GM23338 (cell line): ENCODE measurements around the gene TNS1. TPM values are rescaled to one million over a fixed set of nuclear protein-coding genes. Genes with fewer than 3 reads are reported as not detected.

Source experiments
- ATAC-seq: fragments of 200-7000 bp; cut with Tn5 transposase; 3 replicates; pipeline ENCODE4 v1.9.1; 2020
- DNase-seq: peaks from one replicate; pipeline ENCODE4 v3.0.0-alpha.2; 2015; ENCODE audit warnings: low spot score
- H2AFZ ChIP-seq: fragments of 200-600 bp; sonication (generic); 2 replicates; pipeline ENCODE4 v1.8.0; 2016; ENCODE audit warnings: antibody characterized with exemption, mild to moderate bottlenecking, moderate library complexity
- H3F3A ChIP-seq: fragments of 200-600 bp; sonication (generic); replicated peaks from 2 replicates; pipeline ENCODE4 v1.8.0; 2017; ENCODE audit warnings: antibody characterized with exemption, mixed run types, low read depth
- H3K27ac ChIP-seq: fragments of 200-600 bp; sonication (generic); 2 replicates; pipeline ENCODE4 v1.6.1; 2016; ENCODE audit warnings: low read depth
- H3K27me3 ChIP-seq: fragments of 200-600 bp; sonication (generic); 2 replicates; pipeline ENCODE4 v1.8.0; 2016; ENCODE audit warnings: mild to moderate bottlenecking, mixed run types, moderate library complexity; ENCODE audit not compliant: insufficient read depth
- H3K36me3 ChIP-seq: fragments of 200-600 bp; sonication (generic); 2 replicates; pipeline ENCODE4 v1.8.0; 2016; ENCODE audit warnings: mild to moderate bottlenecking; ENCODE audit not compliant: insufficient read depth
- H3K4me1 ChIP-seq: fragments of 200-600 bp; sonication (generic); 2 replicates; pipeline ENCODE4 v1.8.0; 2016; ENCODE audit warnings: mild to moderate bottlenecking, moderate library complexity; ENCODE audit not compliant: insufficient read depth
- H3K4me2 ChIP-seq: fragments of 200-600 bp; sonication (generic); 2 replicates; pipeline ENCODE4 v1.7.1; 2017; ENCODE audit warnings: mixed run types
- H3K4me3 ChIP-seq: fragments of 200-600 bp; sonication (generic); 2 replicates; pipeline ENCODE4 v1.6.1; 2016; ENCODE audit warnings: mixed run types
- H3K79me2 ChIP-seq: fragments of 200-600 bp; sonication (generic); replicated peaks from 2 replicates; pipeline ENCODE4 v1.8.0; 2017; ENCODE audit warnings: mild to moderate bottlenecking; ENCODE audit not compliant: insufficient read depth
- H3K9me2 ChIP-seq: fragments of 200-600 bp; sonication (generic); 2 replicates; pipeline ENCODE4 v1.8.0; 2017; ENCODE audit not compliant: insufficient read depth
- H4K20me1 ChIP-seq: fragments of 200-600 bp; sonication (generic); replicated peaks from 2 replicates; pipeline ENCODE4 v1.8.0; 2017; ENCODE audit warnings: mild to moderate bottlenecking; ENCODE audit not compliant: insufficient read depth
- H3K27ac Mint-ChIP-seq: 2 replicates; pipeline ENCODE4 v1.8.0; 2020; ENCODE audit warnings: inconsistent platforms, mild to moderate bottlenecking, moderate library complexity, mixed read lengths
- H3K27me3 Mint-ChIP-seq: 3 replicates; pipeline ENCODE4 v1.8.0; 2022; ENCODE audit warnings: low read depth, mild to moderate bottlenecking, moderate library complexity, mixed read lengths, inconsistent platforms; ENCODE audit not compliant: insufficient read depth, poor library complexity
- H3K36me3 Mint-ChIP-seq: 3 replicates; pipeline ENCODE4 v1.8.0; 2021; ENCODE audit warnings: low read depth, mild to moderate bottlenecking, inconsistent platforms, moderate library complexity, mixed read lengths
- H3K4me1 Mint-ChIP-seq: 3 replicates; pipeline ENCODE4 v1.8.0; 2020; ENCODE audit warnings: mild to moderate bottlenecking, inconsistent platforms, mixed read lengths
- H3K4me3 Mint-ChIP-seq: 3 replicates; pipeline ENCODE4 v1.8.0; 2021; ENCODE audit warnings: moderate library complexity, mild to moderate bottlenecking, inconsistent platforms, mixed read lengths
- H3K9me3 Mint-ChIP-seq: 3 replicates; pipeline ENCODE4 v1.8.0; 2020; ENCODE audit warnings: moderate library complexity, mild to moderate bottlenecking, inconsistent platforms, mixed read lengths
- EZH2 ChIP-seq: fragments of 200-600 bp; sonication (generic); IDR thresholded peaks from one replicate; pipeline ENCODE4 v1.8.0; 2017; ENCODE audit warnings: antibody characterized with exemption, mild to moderate bottlenecking, low read depth; ENCODE audit not compliant: unreplicated experiment
- EZH2phosphoT487 ChIP-seq: fragments of 200-600 bp; sonication (generic); IDR thresholded peaks from one replicate; pipeline ENCODE4 v1.8.1; 2018; ENCODE audit warnings: antibody characterized with exemption; ENCODE audit not compliant: unreplicated experiment
- JUNB ChIP-seq: IDR thresholded peaks from one replicate; pipeline ENCODE4 v1.6.1; 2016; ENCODE audit warnings: antibody characterized with exemption; ENCODE audit not compliant: unreplicated experiment
- REST ChIP-seq: IDR thresholded peaks from one replicate; pipeline ENCODE4 v1.6.1; 2018; ENCODE audit warnings: antibody characterized with exemption; ENCODE audit not compliant: unreplicated experiment
- STAT1 ChIP-seq: IDR thresholded peaks from one replicate; pipeline ENCODE4 v1.6.1; 2016; ENCODE audit warnings: antibody characterized with exemption; ENCODE audit not compliant: unreplicated experiment
- polyA plus RNA-seq: library from polyadenylated mRNA; unstranded; fragments of >200 nt; fragmentation: Nextera tagmentation; extraction: Ambion mirVana; gene quantifications from 2 replicates; pipeline ENCODE4 v1.2.1, GENCODE V29; 2016
- total RNA-seq: library from RNA; depleted of rRNA; stranded (reverse); fragments of >200 nt; shearing (Covaris generic); gene quantifications from 2 replicates; pipeline ENCODE4 v1.2.3, GENCODE V29; 2014

The TNS1 gene
- total and polyA plus RNA-seq, 2 experiments from 2014 or later: 2.0 to 7.4 TPM

- no peaks in the 10 kb centered on the region for H3K79me2 ChIP-seq
- peaks cover 13% of the 10 kb centered on the region for H3K27me3 Mint-ChIP-seq
These were observed 11.9 kb downstream of the TNS1 start for GRCh38 chr2:217990791-217991465.

GRCh38 chr2:217990389-217990788 lies 12.4 kb downstream of the TNS1 start:
- peaks cover 32% of the 10 kb centered on the region for H3K4me1 Mint-ChIP-seq
- peaks cover 15% of the 10 kb centered on the region for H3K27me3 Mint-ChIP-seq
- Histone ChIP-seq H3F3A (no peaks in the 10 kb centered on the region), H3K4me1 (0 out of 2 replicates have a peak, but pooled peaks cover 3% of the 10 kb centered on the region), H3K36me3 (no peaks in the 10 kb centered on the region), H3K79me2 (no peaks in the 10 kb centered on the region), H2AFZ (no peak overlapping the region), H3K4me3 (no peak overlapping the region), H4K20me1 (no peaks in the 10 kb centered on the region; the same call in 1 of the 2 replicates), H3K27me3 (no peaks in the 10 kb centered on the region), H3K27ac (no peak overlapping the region), H3K4me2 (no peak overlapping the region), H3K9me2 (no peaks in the 10 kb centered on the region)
- no peak for ATAC-seq
- H3K27ac Mint-ChIP-seq: no peak overlapping the region
- DNase-seq: no peak
- H3K9me3 Mint-ChIP-seq: no peaks in the 10 kb centered on the region
- H3K36me3 Mint-ChIP-seq: no peaks in the 10 kb centered on the region; the same call in 2 of the 3 replicates
- H3K4me3 Mint-ChIP-seq: no peak overlapping the region
- TF ChIP-seq JUNB: no peak
- TF ChIP-seq STAT1: no peak
- no peak for TF ChIP-seq EZH2

More at GRCh38 chr2:217990791-217991465, 11.9 kb downstream of the TNS1 start:
- Histone ChIP-seq H3K27me3 (no peaks in the 10 kb centered on the region), H3K9me2 (no peaks in the 10 kb centered on the region), H3K4me2 (no peak overlapping the region), H3K27ac (no peak overlapping the region), H3K4me1 (0 out of 2 replicates have a peak, but pooled peaks cover 3% of the 10 kb centered on the region), H3K4me3 (no peak overlapping the region), H3F3A (no peaks in the 10 kb centered on the region), H2AFZ (no peak overlapping the region), H4K20me1 (no peaks in the 10 kb centered on the region; the same call in 1 of the 2 replicates), H3K36me3 (no peaks in the 10 kb centered on the region)
- no peak for ATAC-seq
- H3K27ac Mint-ChIP-seq: no peak overlapping the region; the same call in 1 of the 2 replicates
- TF ChIP-seq REST (no peak), EZH2phosphoT487 (no peak)
- no peak overlapping the region for H3K4me3 Mint-ChIP-seq
- H3K36me3 Mint-ChIP-seq: no peaks in the 10 kb centered on the region; the same call in 2 of the 3 replicates
- H3K9me3 Mint-ChIP-seq: no peaks in the 10 kb centered on the region
- H3K4me1 Mint-ChIP-seq: peaks cover 33% of the 10 kb centered on the region
- no peak for DNase-seq
